Transverse colon (tissue), 4 donors: Measurements from ENCODE around the gene CADM2.

Source experiments
- CTCF ChIP-seq, 5 experiments: fragments of 200-600 bp in 3 of 5; fragments of 450-650 bp in 2 of 5; sonication (generic) in 3 of 5; IDR thresholded peaks; 1 replicate in 2 of 5; 2 replicates in 3 of 5; pipeline ENCODE4 v1.5.1; 2016 to 2017; ENCODE audit warnings: antibody characterized with exemption in 5 of 5, inconsistent platforms in 3 of 5, mild to moderate bottlenecking in 2 of 5, moderate library complexity in 1 of 5
- POLR2AphosphoS5 ChIP-seq, 3 donors: sonication (generic); formaldehyde crosslinking; IDR thresholded peaks; one replicate each; pipeline ENCODE4 v1.6.1; 2016; ENCODE audit warnings: antibody characterized with exemption in 3 of 3

GRCh38 chr3:85570819-85571218 is 612.0 kb downstream of the CADM2 start:
- no peak for TF ChIP-seq CTCF (IDR thresholded peaks at IDR 0.05)
- no peak for TF ChIP-seq POLR2AphosphoS5 (IDR thresholded peaks at IDR 0.05)
